GM18505 (cell line): ENCODE results near the gene LRFN4.

ENCODE experiments used
- ATAC-seq: cut with Tn5 transposase; IDR thresholded peaks from one replicate; pipeline ENCODE4 v1.9.1; 2021; ENCODE audit not compliant: unreplicated experiment
- POLR2A ChIP-seq: IDR thresholded peaks from 4 replicates; pipeline ENCODE4 v1.6.1; 2011; ENCODE audit warnings: borderline replicate concordance; ENCODE audit not compliant: insufficient read depth, insufficient read length; ENCODE audit errors: extremely low read depth

LRFN4 gene

DNA sequence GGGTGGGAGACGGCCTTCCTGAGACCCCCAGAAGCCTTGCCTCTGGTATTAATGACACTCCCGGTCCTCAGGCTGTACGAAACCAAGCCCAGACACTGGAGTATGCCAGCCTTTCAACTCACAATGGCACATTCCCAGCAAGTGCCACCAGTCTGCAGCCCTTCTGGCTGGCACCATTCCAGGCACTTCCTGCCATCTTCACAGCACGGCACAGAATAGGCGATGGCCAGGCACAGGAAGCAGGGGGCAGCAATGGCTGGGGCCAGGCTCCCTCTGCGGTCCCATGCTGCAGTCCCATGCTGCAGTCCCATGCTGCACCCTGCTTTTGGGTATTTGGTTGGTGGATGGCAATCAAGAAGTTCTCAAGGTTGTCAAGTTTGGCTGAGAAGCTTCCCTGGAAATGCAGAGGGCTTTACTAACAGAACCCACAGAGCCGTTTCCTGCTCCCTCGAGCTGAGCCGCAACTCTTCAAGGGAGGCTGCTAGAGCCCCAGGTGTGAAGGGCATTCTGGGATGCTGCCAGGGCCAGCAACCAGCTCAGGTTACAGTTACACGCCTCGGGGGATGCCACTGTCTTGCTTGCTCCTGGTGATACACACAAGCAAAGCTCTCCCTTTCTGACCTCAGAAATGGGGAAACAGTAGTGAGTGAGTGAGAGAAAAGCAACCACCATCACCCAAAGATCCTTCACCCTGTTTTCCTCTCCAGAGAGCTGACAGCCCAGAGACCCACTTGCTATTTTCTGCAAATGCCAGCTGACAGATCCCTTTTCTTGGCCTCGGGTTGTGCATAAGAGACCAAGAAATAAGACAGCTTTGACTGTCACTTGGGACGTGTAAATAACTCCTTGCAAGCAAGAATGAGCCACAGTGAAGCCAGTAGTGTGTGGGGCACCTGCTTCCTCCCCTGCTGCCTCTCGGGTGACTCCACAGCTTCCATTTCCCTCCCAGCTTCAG is 23.9 kb downstream of the LRFN4 start:
- no peak for ATAC-seq
- TF ChIP-seq POLR2A = no peak

DNA sequence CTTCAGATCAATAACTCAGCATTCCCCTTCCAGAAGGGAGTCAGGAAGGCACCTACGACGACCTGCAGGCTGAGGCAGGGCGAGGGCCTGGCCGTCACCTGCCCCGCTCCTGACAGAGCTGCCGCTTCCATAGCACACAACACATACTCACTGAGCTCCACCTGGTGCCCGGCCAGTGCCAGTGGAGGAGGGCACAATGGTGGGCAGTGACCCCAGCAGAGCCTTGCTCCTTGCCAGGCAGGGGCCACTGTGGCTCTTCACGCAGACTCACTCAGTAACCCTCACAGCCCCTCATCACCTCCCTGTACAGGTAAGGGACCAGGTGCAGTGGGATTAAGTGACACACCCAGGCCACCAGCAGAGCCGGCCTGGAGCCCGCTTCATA is 24.6 kb downstream of the LRFN4 start:
- no peak for TF ChIP-seq POLR2A
- no peak for ATAC-seq

DNA sequence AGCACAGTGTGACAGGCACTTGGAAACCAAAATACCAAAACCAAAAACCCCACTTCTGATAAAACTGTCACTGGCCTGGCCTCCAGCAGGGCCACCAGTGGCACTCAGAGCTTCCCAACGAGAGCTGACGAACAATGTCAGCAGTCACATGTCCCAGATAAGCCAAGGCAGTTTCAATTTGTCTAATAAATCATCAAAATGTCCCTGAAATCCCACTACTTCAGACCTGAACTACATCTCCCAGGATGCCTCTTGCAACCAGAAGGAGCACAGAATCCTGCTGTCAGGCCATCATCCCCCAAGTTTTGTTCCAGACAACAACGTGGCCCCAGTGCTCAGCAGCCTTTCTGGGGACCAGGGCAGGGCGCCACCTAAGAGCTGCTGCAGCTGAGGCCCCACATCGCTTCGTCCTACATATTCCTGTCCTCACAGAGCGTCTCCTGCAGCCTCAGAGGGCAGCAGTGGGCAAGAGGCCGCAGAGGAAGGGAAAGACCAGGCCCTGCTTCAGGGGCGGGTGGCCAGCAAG is 25.1 kb downstream of the LRFN4 start:
- ATAC-seq = no peak
- TF ChIP-seq POLR2A = no peak

DNA sequence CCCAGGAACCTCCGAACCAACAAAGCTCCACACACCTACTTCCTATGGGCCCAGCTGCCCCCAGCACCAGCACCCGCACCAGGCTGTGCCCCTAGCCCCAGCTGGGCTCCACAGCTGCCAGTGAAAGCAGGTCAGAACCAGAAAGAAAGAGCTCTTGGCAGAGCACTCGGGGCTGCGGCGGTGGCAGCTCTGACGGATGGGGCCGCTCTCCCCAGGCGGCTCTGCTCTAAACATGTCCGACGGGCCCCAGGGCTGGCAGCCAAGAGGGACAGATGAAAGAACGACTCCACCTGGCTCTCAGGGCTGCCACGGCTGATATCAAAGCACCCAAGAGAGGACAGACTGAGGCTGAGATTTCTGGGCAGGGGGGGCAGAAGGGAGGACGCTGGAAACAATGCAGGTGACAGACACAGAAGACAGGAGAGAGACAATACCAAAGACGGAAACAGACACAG is 25.7 kb downstream of the LRFN4 start:
- ATAC-seq = no peak
- TF ChIP-seq POLR2A = no peak

DNA sequence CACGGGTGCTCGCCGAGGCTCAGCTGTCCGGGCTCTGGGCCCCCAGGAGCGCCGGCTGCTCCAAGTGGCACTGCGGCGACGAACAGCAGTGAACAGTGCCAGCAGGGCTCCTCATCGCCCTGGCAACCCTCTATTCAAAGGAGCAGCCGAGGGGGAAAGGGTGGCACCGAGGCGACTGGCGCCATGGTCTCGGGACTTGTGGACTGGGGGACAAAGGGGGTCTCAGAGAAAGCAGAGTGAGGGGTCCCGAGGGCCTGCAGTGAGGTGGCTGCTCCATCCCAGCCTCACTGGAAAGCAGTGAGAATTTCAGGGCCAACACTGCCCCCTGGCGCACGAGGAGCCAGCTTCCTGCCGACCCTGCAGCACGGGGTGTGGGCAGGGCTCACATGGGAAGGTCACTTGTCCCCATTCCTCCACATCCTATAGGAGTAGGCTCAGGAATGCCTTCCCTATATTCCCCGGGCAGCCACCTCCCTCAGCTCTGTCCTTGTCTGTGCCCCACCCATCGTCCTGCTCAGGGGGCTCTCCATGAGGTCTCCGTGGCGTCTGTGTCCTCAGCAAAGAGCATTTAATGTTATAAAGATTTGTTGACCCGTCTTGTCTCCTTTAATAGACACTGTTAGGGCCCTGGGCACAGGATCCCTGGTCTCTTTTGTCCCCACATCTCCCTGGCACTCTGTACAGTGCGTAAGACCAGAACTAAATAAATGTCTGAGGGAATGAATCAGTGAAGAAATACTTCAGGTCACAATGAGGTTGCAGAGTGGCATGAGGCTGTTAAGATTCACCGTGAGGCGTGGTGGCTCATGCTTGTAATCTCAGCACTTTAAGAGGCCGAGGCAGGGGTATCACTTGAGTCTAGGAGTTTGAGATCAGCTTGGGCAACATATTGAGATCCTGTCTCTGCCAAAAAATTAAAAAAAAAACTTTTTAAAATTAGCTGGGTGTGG is 26.4 kb downstream of the LRFN4 start:
- TF ChIP-seq POLR2A = no peak
- no peak for ATAC-seq

DNA sequence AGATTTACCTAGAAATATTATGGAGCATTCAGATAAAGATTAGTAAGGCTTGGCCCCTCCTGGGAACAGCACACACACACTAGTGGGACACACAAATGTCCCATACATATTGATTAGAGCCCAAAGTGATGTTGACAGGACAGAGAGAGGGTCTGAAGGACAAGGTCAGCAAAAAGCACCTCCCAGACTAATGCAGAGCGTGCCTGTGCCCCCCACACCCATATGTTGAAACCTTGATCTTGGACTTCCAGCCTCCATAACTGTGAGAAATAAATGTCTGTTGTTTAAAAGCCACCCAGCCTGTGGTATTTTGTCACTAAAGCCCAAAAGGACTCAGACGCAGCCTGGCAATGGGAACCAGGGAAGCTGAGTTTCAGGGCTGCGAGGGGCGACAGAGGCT is 27.6 kb downstream of the LRFN4 start:
- no peak for TF ChIP-seq POLR2A
- no peak for ATAC-seq

DNA sequence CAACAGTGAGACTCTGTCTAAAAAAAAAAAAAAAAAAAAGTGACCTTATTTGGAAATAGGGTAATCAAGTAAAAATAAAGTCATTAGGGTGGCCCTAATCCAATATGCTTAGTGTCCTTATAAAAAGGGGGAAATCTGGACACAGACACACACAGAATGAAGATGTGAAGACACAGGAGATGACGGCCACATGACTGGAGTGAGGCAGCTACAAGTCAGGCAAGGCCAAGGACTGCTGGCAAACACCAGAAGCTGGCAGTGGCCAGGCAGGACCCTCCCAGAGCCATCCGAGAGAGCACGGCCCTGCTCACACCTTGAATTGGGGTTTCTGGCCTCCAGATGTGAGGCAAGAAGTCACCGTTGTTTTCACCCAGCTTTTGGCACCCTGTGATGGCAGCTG is 28.6 kb downstream of the LRFN4 start:
- TF ChIP-seq POLR2A = no peak
- ATAC-seq = no peak

DNA sequence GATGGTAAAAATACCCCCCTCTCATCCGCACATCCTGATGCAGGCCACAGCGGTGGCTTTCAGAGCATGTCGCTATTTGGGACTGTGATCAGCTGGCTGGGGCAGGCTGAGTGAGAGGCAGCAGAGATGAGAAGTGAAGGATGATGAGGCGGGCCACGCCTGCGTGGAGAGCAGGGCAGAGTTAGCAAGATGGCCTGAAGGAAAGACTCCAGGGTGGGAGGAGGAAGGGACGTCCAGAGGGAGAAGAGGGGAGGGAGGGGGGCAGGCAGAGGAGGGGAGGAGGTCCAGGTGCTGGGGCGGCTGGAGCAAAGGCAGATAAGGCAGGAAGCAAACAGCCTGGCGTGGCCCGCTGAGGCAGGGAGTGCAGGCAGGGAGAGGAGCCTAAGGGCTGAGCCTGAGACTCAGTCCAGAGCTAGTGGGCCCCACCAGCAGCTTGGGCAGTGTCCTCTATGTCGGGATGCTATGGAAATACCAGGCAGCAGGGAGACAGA is 29.1 kb downstream of the LRFN4 start:
- ATAC-seq = no peak
- TF ChIP-seq POLR2A = no peak

DNA sequence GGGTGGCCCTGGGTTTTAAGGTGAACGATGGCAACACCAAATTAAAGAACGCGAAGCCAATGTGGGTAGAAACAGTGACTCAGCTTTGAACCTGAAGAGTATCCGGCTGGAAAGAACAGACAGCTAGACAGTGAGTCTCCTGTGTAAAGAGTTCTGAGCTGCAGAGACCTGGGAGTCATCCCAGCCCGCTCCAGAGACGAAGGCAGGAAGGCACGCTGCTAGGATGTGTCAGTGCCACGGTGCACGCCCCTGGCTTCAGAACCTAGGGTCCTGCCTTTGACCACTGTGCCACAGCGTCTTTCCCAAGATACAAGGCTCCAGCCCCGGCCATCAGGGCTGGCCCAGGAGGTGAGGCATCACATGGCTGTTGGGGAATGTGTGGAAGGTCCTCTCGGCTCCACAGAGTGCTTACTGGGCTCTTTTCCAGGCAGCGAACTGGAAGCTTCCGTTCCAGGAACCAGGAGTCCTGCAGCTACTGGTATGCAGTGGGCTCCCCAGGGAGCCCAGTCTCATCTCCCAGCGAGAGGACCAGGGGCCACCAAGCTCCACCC is 29.9 kb downstream of the LRFN4 start:
- ATAC-seq = no peak
- no peak for TF ChIP-seq POLR2A

DNA sequence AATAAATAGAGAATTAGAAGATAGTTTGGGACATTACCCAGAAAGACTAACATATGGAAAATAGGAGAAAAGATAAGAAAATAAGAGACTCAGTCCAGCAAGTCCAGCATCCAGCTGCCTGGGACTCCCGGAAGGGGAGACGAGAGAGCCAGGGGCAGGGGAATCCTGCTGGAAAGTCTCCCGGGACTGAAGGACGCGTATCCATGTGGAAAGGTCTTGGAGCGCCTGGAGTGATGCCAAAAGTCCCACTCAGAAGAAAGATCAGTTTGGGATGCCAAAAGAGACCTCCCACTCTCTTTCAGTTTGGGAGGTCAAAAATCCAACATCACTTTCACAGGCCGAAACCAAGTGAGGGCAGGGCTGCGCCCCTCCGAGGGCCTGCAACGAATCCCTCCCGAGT is 30.7 kb downstream of the LRFN4 start:
- TF ChIP-seq POLR2A = no peak
- no peak for ATAC-seq

DNA sequence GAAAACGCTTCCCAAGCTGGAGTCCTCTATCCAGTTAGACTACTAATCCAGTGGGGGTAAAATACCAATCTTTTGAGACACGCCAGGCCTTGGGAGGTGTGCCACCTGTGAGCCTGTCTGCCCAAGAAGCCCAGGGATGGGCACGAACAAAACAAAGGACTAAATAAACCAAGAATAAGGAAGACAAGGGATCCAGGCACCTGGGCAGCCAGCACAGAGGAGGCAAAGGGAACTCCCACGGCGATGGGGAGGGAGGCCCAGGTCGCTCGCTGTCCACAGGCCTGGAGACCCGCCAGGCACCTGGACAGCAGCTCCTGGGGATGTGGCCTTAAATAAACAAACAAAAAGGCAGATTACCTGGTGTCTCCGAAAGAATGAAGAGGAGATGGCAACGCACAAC is 31.4 kb downstream of the LRFN4 start:
- no peak for ATAC-seq
- no peak for TF ChIP-seq POLR2A

DNA sequence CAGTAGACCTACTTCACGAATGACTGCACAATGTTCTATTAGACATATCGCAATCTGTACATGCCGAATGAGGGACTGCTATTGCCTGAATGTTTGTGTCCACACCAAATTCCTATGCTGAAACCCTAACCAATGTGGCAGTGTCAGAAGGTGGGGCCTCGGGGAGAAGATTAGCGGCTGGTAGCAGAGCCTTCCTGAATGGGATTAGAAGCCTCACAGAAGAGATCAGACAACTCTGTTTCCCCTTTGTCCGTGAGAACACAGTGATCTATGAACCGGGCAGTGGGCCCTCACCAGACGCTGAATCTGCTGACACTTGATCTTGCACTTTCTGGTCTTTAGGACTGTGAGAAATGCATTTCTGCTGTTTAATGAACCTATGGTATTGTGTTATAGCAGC is 33.1 kb downstream of the LRFN4 start:
- no peak for TF ChIP-seq POLR2A
- ATAC-seq = no peak

DNA sequence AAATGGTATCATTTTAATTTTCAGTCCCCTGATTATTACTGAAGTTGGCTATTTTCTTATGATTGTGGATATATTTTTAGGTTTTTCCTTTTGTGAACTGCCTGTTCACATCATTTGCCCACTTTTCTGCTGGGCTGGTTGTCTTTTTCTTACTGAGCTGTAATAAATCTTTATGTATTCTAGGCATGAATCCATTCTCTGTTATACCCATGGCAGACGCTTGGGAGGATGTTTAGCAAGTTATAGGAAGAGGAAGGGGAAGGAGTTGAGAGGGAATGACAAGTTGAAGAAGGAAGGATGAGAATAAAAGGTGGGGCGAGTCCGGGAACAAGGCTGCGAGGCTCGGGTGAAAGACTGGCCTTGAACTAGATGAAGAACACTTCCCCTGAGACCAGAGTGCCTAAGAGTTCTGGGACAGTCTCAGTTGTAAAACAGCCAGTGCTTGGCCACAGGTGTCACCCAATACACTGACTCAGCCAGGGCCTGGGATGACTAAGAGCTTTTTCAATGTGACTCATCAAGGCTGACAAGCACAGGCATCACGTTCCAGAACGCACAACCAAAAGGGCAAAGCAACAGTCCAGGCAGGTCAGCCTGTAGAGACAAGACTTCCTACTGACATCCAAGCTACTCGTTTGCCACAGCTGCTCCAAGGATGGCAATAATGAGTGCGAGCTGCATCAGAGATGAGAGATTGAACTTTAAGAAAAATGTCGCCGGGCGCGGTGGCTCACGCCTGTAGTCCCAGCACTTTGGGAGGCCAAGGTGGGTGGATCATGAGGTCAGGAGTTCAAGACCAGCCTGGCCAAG is 35.2 kb downstream of the LRFN4 start:
- TF ChIP-seq POLR2A = no peak
- ATAC-seq = peak; percentile 79

DNA sequence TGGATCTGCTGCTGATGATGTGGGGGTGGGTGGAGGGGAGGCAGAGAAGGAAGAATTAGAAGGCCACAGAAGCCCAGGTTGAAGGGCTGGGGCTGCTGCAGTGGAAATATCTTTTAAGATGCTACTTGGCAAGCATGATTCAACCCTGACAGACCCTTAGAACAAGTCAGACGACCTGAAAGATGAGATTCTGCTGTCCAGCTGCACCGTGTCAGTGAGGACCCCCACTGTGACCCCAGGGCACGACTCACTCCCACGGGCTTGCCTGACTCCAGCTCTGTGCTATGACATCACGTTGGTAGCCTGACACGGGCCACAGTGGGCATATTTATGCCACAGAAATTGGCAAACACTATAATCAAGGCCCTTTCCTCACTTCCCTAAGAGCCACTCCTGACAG is 36.0 kb downstream of the LRFN4 start:
- TF ChIP-seq POLR2A = no peak
- ATAC-seq = no peak
